ENCODE results near the gene CYTH4.

CYTH4 gene

GRCh38 chr22:37349043-37349814, 66.9 kb downstream of the CYTH4 start:
- no peak for DNase-seq

- no peak for DNase-seq
Measured at GRCh38 chr22:37351232-37351631, 68.9 kb downstream of the CYTH4 start.

GRCh38 chr22:37352481-37352880, 70.2 kb downstream of the CYTH4 start:
- DNase-seq, result no peak

GRCh38 chr22:37353839-37354238, 71.5 kb downstream of the CYTH4 start:
- DNase-seq, result no peak

- no peak for DNase-seq
Measured at GRCh38 chr22:37354261-37354660, 72.0 kb downstream of the CYTH4 start.

- no peak for DNase-seq
Measured at GRCh38 chr22:37354670-37355069, 72.4 kb downstream of the CYTH4 start.

GRCh38 chr22:37355174-37355573, 72.9 kb downstream of the CYTH4 start:
- DNase-seq, result no peak

GRCh38 chr22:37356922-37357321, 74.6 kb downstream of the CYTH4 start:
- DNase-seq, result no peak

- DNase-seq, result no peak
Measured at GRCh38 chr22:37357446-37358075, 75.3 kb downstream of the CYTH4 start.

- DNase-seq, result no peak
Measured at GRCh38 chr22:37358386-37358785, 76.1 kb downstream of the CYTH4 start.

- DNase-seq, result no peak
Measured at GRCh38 chr22:37358917-37359316, 76.6 kb downstream of the CYTH4 start.

- no peak for DNase-seq
Measured at GRCh38 chr22:37362621-37363020, 80.3 kb downstream of the CYTH4 start.

GRCh38 chr22:37363261-37363992, 81.1 kb downstream of the CYTH4 start:
- no peak for DNase-seq
